ENCODE data around the gene HIGD1C.
"Not testable (repeated sequence)": the region's sequence is repeated elsewhere in the genome, so short reads cannot be mapped to it uniquely, and the experiment has no call there.

Gene HIGD1C

DNA sequence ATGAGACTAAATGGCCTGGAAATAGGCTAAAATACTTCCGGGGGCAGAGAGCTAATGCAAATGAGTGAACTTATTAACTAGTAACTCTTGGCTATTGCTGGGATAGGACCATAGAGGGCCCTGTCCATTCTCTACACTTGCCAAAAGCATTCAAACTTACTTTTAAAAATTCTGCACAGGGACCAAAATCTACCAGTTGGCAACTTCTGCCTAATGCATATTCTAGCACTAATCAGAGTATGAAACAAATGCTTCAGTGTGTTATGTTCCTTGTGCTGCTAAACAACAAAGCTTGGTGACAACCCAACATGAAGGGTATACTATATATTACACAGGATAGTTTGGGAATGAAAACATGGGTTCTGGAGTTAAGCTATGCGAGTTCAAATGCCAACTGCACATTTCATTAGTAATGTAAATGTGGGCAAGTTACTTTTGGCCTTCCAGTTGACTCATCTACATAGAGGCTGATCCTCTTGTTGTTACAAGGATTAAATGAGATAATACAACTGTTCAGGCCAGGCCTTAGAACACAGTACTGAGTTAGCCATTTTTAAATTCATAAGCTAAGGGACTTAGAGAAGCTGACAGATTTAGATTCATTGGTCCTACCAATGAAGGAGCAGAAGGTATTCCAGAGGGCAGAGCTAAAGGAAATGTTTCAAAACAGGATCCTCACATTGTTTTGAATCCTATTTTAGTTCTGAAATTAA lies 32.4 kb downstream of the HIGD1C start:
- DNase-seq (ENCODE audit: low read depth in 3 of 3), result no peak

DNA sequence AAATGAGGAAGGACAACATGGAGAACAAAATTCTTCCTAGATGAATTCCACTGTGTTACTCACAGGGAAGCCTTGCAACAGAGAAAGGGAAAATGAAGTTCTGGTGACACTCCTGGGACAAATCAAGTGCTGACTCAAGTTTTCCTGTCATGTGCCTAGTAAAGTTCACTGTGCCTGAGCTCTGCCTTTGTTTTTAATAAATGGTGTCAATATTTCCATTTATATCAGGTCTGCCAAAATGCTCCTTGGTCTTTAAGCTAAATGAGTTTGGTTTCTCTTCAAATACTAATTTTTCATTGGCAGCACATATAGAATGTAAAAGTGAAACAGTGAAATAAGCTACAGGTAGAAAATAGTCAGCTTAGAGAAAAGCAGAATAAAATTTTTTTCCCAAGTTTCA lies 33.0 kb downstream of the HIGD1C start:
- no peak for DNase-seq (ENCODE audit: low read depth in 3 of 3)

DNA sequence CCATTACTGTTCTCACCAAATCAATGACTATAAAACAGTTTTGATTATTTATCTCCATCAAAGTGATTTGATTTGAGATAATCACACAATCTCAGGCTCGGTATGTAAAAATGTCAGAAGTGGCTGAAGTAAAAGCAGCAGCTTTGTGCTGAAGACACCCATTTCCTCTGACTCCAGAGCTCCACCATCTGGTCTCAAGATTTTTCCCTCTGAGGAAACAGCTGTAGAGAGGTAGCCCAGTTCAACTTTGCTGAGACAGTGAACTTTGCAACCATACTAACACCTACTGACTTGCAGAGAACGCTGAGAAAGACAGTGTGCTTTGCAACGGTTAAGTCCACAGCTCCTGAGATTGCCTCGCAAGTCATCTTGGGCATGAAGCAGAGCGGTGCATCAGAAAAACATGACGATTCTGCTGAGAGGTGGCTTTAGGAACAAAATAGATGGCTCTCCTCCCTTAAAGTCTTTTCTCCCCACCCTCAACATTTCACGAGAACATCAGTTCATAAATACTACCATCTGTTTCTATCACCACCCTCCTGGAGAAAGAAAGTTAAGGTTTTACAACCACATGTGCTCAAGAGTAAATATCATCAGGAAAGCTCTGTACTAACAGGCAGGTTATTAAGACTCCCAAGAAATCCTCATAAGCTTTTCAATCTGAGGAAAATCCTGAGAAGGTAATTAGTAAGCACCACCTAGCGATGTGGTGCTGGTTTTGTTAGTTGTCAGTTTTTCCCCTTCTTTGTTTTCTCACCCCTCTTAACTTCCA lies 34.8 kb downstream of the HIGD1C start:
- DNase-seq (ENCODE audit: low read depth in 3 of 3), result no peak

DNA sequence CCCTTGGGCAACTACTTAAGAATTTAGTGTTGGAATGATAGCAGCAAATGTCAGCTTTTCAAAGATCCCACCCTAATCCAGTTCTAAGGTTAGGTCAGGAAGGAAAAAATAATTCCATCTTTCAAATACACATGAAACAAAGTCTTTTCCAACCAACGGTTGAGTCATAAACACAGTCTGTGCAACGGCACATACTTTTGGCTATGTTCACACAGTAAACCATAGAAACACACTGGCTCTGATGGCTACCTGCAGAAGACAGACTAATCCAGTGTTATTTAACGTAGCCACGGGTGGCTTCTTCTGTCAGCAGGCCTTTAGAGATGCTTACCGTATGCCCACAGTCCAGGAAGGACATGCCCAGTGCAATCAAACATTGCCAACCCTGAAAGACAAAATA lies 35.7 kb downstream of the HIGD1C start:
- no peak for DNase-seq (ENCODE audit: low read depth in 3 of 3)

DNA sequence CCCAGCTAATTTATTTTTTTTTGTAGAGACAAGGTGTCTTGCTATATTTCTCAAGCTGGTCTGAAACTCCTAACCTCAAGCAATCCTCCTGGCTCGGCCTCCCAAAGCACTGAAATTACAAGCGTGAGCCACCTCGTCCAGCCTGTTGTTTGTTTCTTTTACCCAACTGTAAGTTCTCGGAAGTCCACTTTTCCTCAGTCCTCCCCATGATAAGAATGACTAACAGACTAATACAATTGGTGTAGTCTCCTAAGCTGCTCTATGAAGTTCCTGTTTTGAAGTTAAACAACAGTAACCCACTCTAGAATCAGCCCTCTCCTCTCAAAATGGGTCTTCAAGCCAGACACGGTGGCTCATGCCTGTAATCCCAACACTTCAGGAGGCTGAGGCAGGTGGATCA lies 36.5 kb downstream of the HIGD1C start:
- no peak for DNase-seq (ENCODE audit: low read depth in 3 of 3)

DNA sequence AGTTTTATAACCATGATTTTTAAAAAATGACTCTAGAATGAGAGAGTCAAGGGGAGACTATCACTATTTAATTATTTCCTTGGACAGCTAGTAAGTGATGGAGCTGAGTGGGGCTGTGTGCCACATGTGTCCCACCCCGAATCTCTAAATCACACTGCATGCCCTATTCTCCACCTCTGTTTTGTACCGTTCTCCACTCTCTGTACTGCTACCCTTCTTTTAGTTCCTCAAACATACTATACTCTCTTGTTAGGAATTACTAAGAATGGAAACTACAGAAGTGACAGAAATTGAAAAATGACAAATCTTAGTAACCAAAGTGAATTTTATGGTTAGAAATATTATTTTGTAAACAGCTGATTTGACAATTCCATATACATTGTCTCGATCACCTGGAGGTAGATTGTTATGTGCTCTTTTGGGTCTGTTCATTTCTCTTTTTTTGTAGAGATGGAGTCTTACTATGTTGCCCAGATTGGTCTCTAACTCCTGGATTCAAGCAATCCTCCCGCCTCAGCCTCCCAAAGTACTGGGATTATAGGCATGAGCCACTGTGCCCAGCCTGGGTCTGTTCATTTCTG lies 37.9 kb downstream of the HIGD1C start:
- no peak for DNase-seq (ENCODE audit: low read depth in 3 of 3)

DNA sequence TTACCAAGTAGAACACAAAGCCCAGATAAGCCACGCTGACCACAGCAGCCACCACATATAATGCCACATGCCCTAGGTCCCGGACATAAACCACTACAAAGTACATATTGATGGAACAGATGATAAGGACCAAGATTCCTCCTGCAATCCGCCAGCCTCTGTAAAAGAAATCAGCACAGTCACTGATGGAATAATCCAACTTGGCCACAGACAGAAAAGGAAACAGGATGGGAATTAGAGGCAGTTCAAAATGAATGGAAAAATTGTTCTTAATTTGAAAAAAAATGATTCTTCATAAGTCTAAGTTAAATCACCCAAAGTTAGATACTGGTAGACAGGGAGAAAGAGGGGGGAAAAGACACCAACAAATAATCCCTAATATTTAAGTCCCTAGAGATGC lies 38.4 kb downstream of the HIGD1C start:
- DNase-seq (ENCODE audit: low read depth in 3 of 3), result no peak

DNA sequence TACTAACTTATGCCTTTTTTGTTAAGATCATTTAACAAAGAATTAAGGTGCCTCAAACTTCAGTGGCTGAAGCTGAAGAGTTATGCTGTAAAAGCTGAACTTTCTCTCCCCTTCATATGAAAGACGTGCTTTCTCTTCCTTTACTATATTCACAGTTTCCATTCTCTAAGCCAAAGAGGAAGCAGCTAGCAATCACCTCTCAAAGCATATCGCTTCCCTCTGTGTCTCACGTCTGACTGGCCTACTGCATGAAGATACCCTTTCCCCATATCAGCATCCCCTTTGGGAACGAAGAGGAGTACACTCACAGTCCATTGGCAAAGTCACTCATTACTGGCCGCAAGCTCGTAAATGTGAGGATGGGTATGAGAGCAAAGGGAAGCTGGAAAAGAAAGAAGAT lies 38.9 kb downstream of the HIGD1C start:
- DNase-seq (ENCODE audit: low read depth in 3 of 3), result no peak

DNA sequence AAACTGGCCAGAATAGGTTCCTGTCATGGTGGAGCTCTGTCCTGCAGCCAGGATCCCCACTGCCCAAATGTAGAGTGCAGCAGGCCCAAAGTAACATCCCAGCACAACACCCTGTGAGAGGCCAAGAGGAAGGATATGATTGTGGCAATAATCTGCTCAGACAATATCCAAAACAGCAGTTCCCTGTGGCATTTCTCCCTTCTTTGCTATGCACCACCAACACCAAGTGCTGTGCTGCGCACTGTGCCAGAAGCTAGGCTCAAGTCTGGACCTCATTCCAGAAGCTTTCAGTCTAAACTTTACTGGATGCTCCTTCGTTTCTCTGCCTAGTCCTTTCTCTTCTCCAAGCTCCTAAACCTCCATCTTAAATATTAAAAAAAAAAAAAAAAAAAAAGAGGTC lies 40.5 kb downstream of the HIGD1C start:
- no peak for DNase-seq (ENCODE audit: low read depth in 3 of 3)

DNA sequence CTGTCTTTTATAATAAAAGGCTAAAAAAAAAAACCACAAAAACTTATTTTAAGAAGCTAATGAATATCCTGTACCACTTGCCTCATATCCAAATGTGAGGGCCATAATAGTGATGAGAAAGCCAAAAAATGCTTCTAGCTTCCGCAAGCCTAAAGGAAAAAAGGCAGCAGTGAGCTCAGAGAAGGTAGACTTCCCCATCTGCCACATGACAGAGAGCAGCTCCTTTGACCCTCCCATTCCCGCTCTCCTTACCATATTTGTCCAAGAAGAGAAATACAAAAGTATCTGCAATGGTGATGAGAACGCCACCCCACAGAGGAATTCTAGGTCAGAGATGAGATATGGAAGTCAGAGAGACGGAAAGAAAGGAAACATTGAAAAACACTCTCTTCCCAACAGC lies 46.7 kb downstream of the HIGD1C start:
- no peak for DNase-seq (ENCODE audit: low read depth in 3 of 3)

DNA sequence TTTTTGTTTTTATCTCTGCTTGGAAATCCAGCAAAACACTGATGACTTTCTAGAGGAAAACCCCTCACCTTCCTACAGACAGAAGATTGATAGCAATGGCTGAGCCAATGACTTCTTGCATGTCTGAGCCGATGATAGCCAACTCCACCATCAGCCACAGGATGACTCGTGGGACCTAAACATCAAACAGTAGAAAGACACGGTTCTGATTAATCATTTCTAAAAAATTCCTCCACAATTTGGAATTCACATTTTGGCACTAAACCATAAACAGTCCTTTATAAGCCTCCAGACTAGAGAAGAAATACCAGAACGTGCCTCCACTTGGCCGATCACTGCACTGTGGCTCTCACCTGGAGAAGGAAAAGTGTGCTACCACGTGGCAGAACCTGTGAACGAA lies 47.9 kb downstream of the HIGD1C start:
- DNase-seq (ENCODE audit: low read depth in 3 of 3), result no peak

DNA sequence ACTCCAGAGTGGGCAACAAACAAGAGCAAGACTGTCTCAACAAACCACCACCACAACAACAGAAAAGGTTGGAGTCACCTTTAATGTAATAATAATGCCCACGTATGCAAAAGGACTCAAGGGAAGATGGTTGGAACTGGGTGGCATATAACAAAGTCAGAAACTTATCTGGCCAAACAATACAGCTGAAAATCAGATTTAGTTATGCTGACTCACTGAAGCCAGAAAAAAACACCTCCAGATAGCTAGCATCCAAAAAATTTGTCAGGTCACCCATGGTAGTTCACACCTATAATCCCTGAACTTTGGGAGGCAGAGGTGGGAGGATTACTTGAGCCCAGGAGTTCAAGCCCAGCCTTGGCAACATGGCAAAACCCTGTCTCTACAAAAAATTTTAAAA lies 49.5 kb downstream of the HIGD1C start:
- no peak for DNase-seq (ENCODE audit: low read depth in 3 of 3)

DNA sequence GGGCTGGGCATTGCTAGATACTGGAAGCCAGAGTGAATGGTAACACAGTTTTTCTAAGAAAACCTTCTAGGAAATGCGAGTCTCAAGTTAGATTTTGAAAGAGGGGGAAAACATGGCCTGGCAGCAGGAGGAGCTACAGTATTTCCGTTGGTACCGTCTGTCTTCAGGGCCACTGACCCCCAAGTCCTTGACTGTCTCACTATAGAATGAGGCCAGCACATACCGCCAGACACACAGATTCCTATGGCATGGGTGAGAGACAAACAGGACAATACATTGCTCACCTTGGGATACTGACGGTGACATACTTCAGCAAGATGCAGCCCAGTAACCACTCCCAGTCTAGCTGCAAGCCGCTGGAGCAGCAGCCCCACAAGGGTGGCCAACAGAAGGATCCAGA lies 52.2 kb downstream of the HIGD1C start:
- DNase-seq (ENCODE audit: low read depth in 3 of 3), result no peak

DNA sequence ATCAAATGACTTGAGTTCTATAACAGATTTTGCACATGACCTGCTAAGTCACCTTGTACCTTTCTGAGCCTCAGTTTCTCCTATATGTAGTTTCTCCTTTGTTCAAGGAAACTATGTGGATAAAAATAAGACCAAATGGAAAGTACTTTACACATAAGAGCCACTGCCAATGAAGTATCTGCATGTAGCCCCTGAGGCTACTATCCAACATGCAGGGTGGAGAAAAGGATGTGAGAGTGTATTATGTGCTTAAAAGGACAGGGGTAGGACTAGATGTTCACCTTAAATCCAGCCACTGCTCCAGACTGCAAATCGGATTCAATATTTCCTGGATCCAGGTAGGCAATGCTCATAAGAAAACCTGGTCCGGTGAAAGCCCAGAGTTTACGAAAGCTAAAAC lies 52.7 kb downstream of the HIGD1C start:
- DNase-seq (ENCODE audit: low read depth in 3 of 3), result no peak

DNA sequence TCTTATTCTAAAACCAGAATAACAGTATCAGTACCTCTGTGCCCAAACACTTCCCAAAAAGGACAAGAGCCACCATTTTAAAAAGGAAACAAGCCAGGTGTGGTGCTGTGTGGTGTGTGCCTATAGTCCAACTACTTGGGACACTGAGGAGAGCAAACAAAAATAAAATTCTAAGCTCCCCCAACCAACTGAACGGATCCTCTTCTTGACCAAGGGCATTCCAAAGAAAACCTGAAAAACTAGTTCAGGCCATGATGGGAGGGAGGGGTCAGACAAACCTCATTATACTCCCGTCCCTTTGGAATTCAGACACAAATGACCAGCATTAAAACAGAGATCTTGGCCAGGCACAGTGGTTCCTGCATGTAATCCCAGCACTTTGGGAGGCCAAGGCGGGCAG lies 53.3 kb downstream of the HIGD1C start:
- DNase-seq (ENCODE audit: low read depth in 3 of 3), result no peak

DNA sequence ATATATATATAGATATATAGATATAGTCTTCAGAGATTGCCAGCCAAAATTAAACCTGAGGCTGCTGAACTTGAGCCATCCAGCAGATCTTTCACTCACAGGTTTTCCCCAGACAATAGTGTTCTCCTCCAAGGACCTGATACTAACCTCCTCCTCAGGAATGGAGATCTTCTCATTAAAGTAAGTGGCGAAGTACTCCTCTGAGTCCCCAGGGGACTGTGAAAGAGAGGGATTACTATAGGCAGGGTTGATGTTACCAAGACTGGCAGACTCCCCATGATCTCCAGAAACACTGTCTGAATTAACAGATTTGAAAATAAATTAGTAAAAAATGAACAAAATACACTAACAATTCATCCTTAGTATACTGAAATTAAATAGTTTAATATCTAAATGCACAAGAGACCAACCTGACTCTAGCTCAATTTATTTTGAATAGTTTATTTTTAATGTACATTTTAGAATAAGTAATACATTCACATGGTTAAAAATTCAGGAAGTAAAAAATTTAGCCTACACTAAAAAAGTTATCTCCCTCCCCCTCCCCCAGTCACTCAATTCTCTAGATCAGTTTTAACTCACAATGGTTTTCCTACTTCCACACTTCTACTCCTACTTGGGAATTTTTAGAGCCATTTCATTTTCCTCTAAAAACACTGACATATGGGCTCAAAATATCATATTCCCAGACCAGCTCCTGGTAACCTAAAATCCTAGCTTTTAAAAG lies 56.1 kb downstream of the HIGD1C start:
- no peak for DNase-seq (ENCODE audit: low read depth in 3 of 3)

DNA sequence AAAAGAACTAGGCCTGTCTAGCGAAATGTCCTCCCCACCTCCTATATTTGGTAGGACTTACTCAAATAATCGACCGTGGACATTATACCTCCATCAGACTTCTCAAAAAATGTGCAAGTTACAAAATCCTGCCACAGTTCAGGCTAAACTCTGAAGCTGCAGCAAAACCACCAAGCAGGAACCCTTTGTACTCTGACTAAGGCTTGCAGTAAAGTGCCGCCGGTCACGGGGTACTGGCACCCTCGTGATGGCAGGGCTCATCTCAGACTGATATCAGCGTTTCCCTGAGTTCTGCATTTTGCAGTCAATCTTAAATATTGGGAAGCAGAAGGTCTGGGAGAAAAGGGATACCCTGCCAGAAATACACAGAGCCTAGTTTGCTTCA lies 56.7 kb downstream of the HIGD1C start:
- peak in 1 of 3 experiments; percentile 40 for DNase-seq (ENCODE audit: low read depth in 3 of 3)

DNA sequence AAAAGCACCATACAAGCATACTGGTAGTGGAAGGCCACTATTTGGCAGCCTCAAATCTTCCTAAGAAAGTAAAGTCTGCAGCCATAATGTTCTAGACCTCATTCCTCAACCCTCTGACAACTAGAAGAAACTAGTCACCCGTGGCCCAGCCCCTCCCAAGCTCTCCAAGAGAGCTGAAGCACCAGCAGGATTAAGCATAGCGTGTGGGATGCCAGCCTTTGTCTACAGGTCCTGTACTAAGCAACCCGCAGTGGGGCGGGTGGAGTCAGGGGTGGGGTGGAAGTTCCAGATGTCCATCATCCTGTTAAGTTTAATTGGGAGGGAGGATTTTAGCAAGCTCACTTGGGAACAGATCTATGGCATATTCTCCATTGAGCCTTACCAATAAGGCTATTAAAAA lies 59.6 kb downstream of the HIGD1C start:
- no peak for DNase-seq (ENCODE audit: low read depth in 3 of 3)

DNA sequence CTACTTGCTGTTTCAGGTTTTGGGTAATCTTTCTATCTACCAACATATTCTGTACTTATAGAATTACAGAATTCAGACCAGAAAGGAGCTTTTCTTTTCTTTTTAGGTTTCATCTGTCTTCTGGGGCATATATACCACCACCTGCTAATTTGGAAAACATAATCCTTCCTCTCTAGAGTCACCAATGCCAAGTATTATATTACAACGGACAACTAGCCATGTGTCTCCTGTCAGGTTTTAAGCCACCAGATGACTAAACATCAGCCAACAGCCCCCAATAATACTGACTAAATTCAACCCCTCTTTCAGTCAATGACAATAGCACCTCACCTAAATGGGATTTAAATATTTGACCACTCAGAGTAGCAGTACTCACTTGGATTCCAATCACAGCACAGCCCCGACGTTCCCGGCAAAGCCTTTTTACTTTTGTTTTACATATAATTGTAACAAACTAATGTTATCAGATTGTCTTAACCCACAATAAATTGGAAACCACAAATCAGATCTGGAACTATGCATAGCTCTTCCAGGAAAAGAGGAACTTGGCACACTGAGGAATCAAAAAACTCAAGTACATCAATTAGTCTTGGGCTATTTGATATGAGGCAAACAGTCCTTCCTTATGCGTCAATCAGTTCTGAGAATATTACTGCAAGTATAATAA lies 60.4 kb downstream of the HIGD1C start:
- DNase-seq (ENCODE audit: low read depth in 3 of 3), result no peak

DNA sequence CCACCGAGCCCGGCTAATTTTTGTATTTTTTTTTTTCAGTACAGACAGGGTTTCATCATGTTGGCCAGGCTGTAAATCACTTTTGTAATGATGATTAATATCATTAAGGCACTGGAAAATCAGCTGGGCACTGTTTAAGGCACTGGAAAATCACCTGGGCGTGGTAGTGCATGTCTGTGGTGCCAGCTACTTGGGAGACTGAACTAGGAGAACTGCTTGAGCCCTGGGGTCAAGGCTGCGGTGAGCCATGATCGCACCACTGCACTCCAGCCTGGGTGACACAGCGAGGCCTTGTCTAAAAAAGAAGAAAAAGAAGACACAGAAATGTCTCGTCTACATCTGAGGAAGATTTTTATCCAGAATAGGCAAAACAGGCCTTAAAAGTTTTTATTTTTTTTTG lies 61.1 kb downstream of the HIGD1C start:
- no peak for DNase-seq (ENCODE audit: low read depth in 3 of 3)

DNA sequence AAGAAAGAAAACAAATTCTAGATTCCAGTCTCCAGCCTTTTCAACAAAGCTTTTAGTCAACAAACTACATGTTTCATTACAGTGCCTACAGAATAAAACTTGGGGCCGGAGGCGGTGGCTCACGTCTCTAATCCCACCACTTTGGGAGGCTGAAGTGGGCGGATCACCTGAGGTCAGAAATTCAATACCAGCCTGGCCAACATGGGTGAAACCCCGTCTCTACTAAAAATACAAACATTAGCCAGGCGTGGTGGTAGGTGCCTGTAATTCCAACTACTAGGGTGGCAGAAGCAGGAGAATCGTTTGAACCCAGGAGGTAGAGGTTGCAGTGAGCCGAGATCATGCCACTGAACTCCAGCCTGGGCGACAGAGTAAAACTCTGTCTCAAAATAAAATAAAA lies 62.1 kb downstream of the HIGD1C start:
- not testable (repeated sequence) for DNase-seq (ENCODE audit: low read depth in 3 of 3)

DNA sequence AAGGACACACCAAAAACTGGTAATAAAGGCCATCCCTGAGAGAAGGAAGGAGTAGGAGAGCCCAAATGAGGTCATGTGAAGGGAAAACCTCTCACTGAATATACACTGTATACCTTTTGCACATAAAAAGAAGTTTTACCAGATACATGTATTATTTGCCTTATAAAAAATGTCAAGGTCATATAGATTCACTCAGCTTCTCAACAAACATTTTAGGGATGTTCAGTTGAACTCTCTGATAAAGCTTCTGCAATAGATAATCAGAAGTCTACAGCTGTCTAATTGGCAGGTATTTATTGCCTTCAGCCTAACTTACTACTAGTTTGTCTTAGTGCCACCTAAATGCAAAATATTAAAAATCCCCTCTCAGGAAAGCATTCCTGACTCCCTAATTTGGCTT lies 65.1 kb downstream of the HIGD1C start:
- DNase-seq (ENCODE audit: low read depth in 3 of 3), result no peak

Data from stimulated activated CD4-positive, alpha-beta T cell treated with anti-CD3 and anti-CD28 coated beads, TNF-alpha, amount 100 ng/mL, for 24 hours (primary cell).